ENCODE data around the gene CTIF.
"Not testable (repeated sequence)": the region's sequence is repeated elsewhere in the genome, so short reads cannot be mapped to it uniquely, and the experiment has no call there.

The CTIF gene

DNA sequence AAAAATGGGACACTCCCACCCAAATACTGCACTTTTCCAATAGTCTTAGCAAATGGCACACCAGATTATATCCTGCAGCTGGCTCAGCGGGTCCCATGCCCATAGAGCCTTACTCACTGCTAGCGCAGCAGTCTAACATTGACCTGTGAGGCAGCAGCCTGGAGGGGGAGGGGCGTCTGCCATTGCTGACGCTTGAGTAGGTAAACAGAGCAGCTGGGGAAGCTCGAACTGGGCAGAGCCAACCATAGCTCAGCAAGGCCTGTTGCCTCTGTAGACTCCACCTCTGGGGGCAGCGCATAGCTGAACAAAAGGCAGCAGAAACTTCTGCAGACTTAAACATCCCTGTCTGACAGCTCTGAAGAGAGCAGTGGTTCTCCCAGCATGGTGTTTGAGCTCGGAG, 110.4 kb downstream of the CTIF start:
- DNase-seq, result no peak

- DNase-seq, result not testable (repeated sequence)
These were observed 115.8 kb downstream of the CTIF start for GRCh38 chr18:48654591-48654990.

DNA sequence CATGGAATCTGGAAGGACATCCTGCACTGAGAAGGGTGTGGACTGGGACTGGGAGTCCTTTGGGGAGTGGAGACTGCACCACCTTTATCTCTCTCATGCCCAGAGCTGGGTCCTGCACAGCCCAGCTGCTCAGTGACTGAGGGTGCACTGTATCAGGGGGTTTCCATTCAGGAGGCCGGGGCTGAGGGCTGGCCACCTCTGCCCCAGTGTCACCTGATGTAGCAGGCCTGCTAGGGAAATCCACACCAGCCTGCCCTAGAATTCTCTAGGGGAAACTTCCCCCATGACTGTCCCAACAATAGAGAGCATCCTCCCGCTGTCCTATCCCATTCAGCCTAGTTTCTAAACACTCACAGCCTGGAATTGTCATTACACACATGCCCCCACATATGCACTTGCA, 116.7 kb downstream of the CTIF start:
- no peak for DNase-seq

DNA sequence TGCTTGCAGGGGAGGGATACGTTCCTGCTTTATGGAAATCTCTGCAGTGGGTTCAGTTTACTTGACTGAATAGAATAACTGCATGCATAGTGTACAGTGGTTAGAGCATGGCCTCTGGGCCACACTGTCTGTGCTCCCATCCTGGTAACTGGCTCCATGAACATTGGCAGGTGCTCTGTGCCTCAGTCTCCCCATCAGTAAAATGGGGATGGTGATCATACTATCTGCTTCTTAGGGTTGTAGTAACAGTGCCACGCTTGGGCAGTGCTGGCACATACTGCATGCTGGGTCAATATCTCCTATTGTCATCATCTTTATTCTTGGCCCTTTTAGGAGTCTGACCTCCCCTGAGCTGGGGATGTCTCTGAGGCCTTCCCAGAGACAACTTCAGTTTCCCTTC, 117.3 kb downstream of the CTIF start:
- no peak for DNase-seq

GRCh38 chr18:48656582-48656981, 117.8 kb downstream of the CTIF start:
- no peak for DNase-seq

- no peak for DNase-seq
These were observed 118.8 kb downstream of the CTIF start for GRCh38 chr18:48657447-48658120.

DNA sequence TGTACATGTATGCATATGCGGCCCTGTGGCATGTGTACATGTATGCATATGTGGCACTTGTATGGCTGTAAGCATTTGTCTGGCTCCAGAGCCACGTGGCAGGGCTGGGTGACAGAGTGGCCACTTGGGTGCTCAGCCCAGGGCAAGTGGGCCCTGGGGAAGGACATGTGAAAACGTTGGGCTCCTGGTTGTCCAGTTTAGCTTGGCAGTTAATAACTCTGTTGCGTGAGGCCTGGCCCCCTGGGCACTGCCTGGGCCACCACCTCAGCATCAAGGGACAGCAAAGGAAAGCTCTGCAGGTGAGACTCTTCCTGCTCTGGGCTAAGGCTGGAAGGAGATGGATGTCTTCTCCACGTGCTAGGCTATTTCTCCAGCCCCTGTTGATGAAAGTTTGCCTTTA, 119.9 kb downstream of the CTIF start:
- DNase-seq, result no peak

GRCh38 chr18:48659188-48660009, 120.6 kb downstream of the CTIF start:
- DNase-seq, result no peak

GRCh38 chr18:48660346-48661228, 121.8 kb downstream of the CTIF start:
- no peak for DNase-seq

DNA sequence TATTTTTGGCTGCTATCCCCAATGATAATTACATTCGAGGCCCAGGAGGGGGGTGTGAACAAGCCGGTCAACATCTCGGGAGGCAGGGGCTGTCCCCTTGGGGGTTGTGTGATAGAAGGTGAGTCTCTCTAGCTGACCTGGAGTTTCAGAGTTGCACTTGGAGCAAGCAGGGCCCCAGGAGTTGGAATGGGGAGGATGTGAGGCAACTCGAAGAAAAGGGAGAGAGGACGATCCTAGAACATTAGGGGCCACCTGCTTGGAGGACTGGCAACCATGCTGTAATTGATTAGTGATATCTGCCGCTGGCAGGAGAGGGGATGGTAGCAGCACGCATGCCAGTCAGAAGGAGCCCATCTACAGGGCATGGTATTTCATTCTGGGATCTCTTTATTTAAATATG, 122.6 kb downstream of the CTIF start:
- no peak for DNase-seq

DNA sequence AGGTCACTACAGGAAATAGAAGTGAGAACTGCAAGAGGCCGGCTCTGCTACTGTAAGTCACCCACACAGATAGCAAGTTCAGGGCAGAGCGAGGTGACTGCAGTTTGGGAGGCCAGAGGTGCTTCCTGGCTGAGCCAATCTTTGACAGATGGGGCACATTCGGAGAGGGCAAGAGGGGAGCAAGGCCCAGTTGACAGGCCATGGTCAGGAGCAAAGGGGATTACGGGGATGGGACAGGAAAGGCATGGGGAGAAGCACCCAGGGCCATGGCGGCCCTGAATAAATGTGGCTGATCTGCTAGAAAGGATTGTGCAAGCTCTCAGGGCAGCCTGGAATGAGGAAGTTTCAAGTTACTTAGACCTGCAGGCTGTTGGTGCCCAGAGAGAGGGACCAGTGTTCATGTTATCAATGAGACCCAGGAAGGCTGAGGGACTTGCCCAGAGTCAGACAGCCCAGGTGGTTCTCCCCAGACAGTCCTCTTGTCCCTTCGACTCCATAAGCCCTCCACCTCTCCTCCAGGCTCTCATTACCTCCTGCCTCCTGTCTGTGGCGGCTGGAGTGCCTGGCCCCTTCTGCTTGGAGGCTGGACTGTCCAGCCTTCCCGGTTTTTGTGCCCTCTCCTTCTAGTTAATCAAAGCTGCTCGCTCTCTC, 123.3 kb downstream of the CTIF start:
- no peak for DNase-seq

GRCh38 chr18:48663096-48663930, 124.5 kb downstream of the CTIF start:
- DNase-seq, result no peak

GRCh38 chr18:48663931-48664847, 125.4 kb downstream of the CTIF start:
- DNase-seq, result no peak

DNA sequence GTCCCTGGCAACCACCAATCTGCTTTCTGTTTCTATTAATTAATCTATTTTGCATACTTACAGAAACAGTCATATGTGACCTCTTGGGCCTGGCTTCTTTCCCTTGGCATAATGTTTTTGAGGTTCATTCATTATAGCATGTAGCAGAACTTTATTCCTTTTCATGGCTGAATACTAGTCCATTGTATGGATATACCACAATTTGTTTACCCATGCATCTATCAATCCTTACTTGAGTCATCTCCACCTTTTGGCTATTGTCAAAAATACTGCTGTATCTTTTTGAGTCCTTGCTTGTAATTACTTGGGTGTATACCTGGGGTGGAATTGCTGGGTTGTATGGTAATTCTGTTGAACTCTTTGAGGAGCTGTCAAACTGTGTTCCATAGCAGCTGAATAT, 126.8 kb downstream of the CTIF start:
- DNase-seq, result no peak

DNA sequence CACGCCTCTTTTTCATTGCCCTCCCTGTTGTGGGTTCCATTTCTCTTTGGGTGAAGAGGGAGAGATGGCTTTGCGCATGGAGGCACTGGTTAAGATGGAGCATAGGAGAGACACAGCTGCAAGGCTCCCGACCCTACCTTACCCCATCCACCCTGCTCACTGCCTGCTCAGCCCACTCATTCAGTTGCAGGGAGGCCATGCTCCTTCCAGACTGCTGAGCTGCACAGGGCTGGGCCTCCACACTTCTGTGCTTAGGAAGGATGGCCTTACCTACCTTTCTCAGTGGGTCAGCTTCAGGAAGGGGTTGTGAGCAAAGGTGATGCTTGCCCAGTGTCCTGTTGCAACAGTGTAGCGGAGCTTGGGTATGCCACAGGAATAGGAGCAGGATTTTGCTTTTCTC, 127.8 kb downstream of the CTIF start:
- DNase-seq, result no peak

- no peak for DNase-seq
These were observed 128.7 kb downstream of the CTIF start for GRCh38 chr18:48667276-48668254.

- no peak for DNase-seq
These were observed 129.8 kb downstream of the CTIF start for GRCh38 chr18:48668466-48669179.

GRCh38 chr18:48669180-48669675, 130.4 kb downstream of the CTIF start:
- no peak for DNase-seq

Data from cortex of kidney (tissue), 1 donor.